Measurements from ENCODE around the gene CEP57.
"Not testable (repeated sequence)": the region's sequence is repeated elsewhere in the genome, so short reads cannot be mapped to it uniquely, and the experiment has no call there.

Gene CEP57

GRCh38 chr11:95863486-95864140 is 73.3 kb downstream of the CEP57 start:
- no peak for DNase-seq

GRCh38 chr11:95867105-95867504 is 76.8 kb downstream of the CEP57 start:
- DNase-seq: peak in 2 of 3 donors; percentile 23 to 27

DNA sequence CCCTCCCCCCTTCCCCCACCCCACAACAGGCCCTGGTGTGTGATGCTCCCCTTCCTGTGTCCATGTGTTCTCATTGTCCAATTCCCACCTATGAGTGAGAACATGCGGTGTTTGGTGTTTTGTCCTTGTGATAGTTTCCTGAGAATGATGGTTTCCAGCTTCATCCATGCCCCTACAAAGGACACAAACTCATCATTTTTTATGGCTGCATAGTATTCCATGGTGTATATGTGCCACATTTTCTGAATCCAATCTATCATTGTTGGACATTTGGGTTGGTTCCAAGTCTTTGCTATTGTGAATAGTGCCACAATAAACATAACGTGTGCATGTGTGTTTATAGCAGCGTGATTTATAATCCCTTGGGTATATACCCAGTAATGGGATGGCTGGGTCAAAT is 80.6 kb downstream of the CEP57 start:
- DNase-seq: not testable (repeated sequence)

DNA sequence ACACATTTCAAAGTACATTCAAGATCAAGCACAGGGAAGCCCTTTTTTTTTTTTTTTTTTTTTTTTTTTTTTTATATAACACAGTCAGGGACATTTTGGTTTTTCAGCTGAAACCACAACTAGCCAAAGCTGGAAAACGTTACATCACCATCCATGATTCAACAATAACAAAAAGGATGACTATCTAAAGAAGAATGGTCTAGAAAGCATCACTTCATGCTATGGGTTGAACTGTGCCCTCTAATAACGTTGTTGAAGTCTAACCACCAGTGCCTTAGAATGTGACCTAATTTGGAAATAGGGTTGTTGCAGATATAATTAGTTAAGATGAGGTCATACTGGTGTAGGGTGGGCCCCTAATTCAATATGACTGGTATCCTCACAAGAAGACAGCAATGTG is 87.0 kb downstream of the CEP57 start:
- no peak for DNase-seq

Data from suppressor macrophage treated with lipopolysaccharide for 1 hour (primary cell).